ENCODE results near the gene AFTPH. TPM values are rescaled to one million over a fixed set of nuclear protein-coding genes. Genes with fewer than 3 reads are reported as not detected.

AFTPH gene
- total RNA-seq, 1 experiment from 2014 or later: 13.5 TPM

DNA sequence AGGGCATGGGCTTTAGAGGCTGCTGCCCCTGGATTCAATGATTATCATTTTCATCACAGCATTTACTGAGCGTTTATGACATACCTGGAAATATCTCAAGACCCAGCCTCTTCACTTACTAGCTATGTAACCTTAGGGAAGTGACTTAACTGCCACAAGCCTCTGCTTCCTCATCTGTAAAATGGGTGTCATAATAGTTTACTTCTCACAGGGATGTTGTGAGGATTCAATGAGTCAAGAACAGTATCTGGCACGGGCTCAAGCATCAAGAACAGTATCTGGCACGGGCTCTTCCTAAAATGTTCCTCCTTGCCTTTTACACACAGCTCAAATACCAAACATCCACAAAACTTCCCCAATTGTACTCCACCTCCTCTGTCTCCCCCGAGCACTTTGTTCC, 38.8 kb upstream of the AFTPH start:
- H2BK20ac ChIP-seq (ENCODE audit: low read depth, low read length, poor library complexity, severe bottlenecking): no peak overlapping the region
- Mint-ChIP-seq H3K4me3 (no peak overlapping the region), H3K36me3 (ENCODE audit: insufficient read depth in 1 of 3, low read depth in 3 of 3) (no peaks in the 10 kb centered on the region), H3K9me3 (no peaks in the 10 kb centered on the region), H3K27ac (no peak overlapping the region), H3K4me1 (peaks cover 7 to 13% of the 10 kb centered on the region in 2 experiments), H3K27me3 (ENCODE audit: low read depth) (no peaks in the 10 kb centered on the region; the same call in 1 of the 2 replicates)
- H2BK12ac ChIP-seq (ENCODE audit: insufficient read length, low read depth, low read length): no peak overlapping the region
- no peak overlapping the region for H2AK5ac ChIP-seq (ENCODE audit: insufficient read length, low read length)
- H3K56ac ChIP-seq (ENCODE audit: insufficient read length, low read depth, low read length): no peak overlapping the region
- DNase-seq: no peak
- no peak overlapping the region for H4K5ac ChIP-seq (ENCODE audit: insufficient read length, low read depth, low read length)
- H3K4me2 ChIP-seq (ENCODE audit: insufficient read depth, insufficient read length, low read length): no peak overlapping the region
- H4K20me1 ChIP-seq (ENCODE audit: control insufficient read depth, insufficient read depth, insufficient read length): no peaks in the 10 kb centered on the region
- H2AFZ ChIP-seq (ENCODE audit: low read length): no peak overlapping the region
- no peak overlapping the region for H3K9ac ChIP-seq (ENCODE audit: extremely low read depth, insufficient read length, low read length)
- no peak for TF ChIP-seq CTCF (conservative IDR thresholded peaks at IDR 0.05)
- H3K9me3 ChIP-seq (ENCODE audit: control insufficient read depth, low read depth, low read length): no peaks in the 10 kb centered on the region
- no peak overlapping the region for H2BK5ac ChIP-seq (ENCODE audit: insufficient read length, low read length)
- no peaks in the 10 kb centered on the region for H3K27me3 ChIP-seq (ENCODE audit: insufficient read depth, low read length)
- H4K8ac ChIP-seq (replicated peaks; ENCODE audit: insufficient read length, low read depth, low read length): no peak overlapping the region
- no peak overlapping the region for H3T11ph ChIP-seq (ENCODE audit: low read length)
- no peak overlapping the region for H3K18ac ChIP-seq (ENCODE audit: insufficient read length, low read depth, low read length)
- no peak overlapping the region for H4K91ac ChIP-seq (ENCODE audit: insufficient read length, low read depth, low read length)
- no peak overlapping the region for H3K27ac ChIP-seq (ENCODE audit: insufficient read length, low read depth, low read length)
- WGBS (ENCODE audit: extremely low coverage, insufficient read length, low lambda C conversion rate): no CpG with 5 or more reads among the region's 4 CpGs
- no peak overlapping the region for H3K14ac ChIP-seq (ENCODE audit: insufficient read depth, low read length)
- H3K23me2 ChIP-seq (ENCODE audit: insufficient read length, low read depth, low read length, poor library complexity, severe bottlenecking): no peaks in the 10 kb centered on the region
- H2BK15ac ChIP-seq (ENCODE audit: low read depth, low read length): no peak overlapping the region
- no peak overlapping the region for H3K4ac ChIP-seq (ENCODE audit: low read depth, low read length)
- H3K79me2 ChIP-seq (ENCODE audit: insufficient read depth, low read length): no peaks in the 10 kb centered on the region
- H2BK120ac ChIP-seq (ENCODE audit: low read depth, low read length, poor library complexity, severe bottlenecking): no peak overlapping the region
- H3K4me1 ChIP-seq (ENCODE audit: insufficient read depth, low read length): no peaks in the 10 kb centered on the region; the same call in 1 of the 2 replicates
- H3K23ac ChIP-seq (ENCODE audit: insufficient read length, low read depth, low read length): no peak overlapping the region
- no peaks in the 10 kb centered on the region for H3K79me1 ChIP-seq (ENCODE audit: insufficient read depth, low read depth, low read length, poor library complexity, severe bottlenecking)

Data from H9 (cell line).